ENCODE measurements around the gene SLC7A1.

Gene SLC7A1

GRCh38 chr13:29476046-29476445 is 119.4 kb downstream of the SLC7A1 start:
- Mint-ChIP-seq H3K9me3 (no peaks in the 10 kb centered on the region), H3K4me3 (no peak overlapping the region), H3K4me1 (no peaks in the 10 kb centered on the region), H3K27me3 (ENCODE audit: low read depth, poor library complexity) (peaks cover 8% of the 10 kb centered on the region), H3K36me3 (ENCODE audit: low read depth) (no peaks in the 10 kb centered on the region), H3K27ac (no peak overlapping the region)
- no peak for TF ChIP-seq CTCF (IDR thresholded peaks at IDR 0.05)
- no peak for DNase-seq

- Mint-ChIP-seq H3K9me3 (no peaks in the 10 kb centered on the region), H3K36me3 (ENCODE audit: low read depth) (no peaks in the 10 kb centered on the region), H3K27me3 (ENCODE audit: low read depth, poor library complexity) (peaks cover 11% of the 10 kb centered on the region), H3K27ac (no peak overlapping the region), H3K4me3 (no peak overlapping the region), H3K4me1 (no peaks in the 10 kb centered on the region)
- TF ChIP-seq CTCF (IDR thresholded peaks at IDR 0.05) = no peak
- DNase-seq = no peak
Measured at GRCh38 chr13:29474991-29475390, 120.5 kb downstream of the SLC7A1 start.

- Mint-ChIP-seq H3K9me3 (no peaks in the 10 kb centered on the region), H3K4me3 (no peak overlapping the region), H3K36me3 (ENCODE audit: low read depth) (no peaks in the 10 kb centered on the region), H3K27ac (no peak overlapping the region), H3K4me1 (no peaks in the 10 kb centered on the region), H3K27me3 (ENCODE audit: low read depth, poor library complexity) (peaks cover 11% of the 10 kb centered on the region)
- no peak for TF ChIP-seq CTCF (IDR thresholded peaks at IDR 0.05)
- DNase-seq = no peak
Measured at GRCh38 chr13:29473166-29473565, 122.3 kb downstream of the SLC7A1 start.

GRCh38 chr13:29472332-29472961 is 123.0 kb downstream of the SLC7A1 start:
- Mint-ChIP-seq H3K4me3 (no peak overlapping the region), H3K9me3 (no peaks in the 10 kb centered on the region), H3K36me3 (ENCODE audit: low read depth) (no peaks in the 10 kb centered on the region), H3K27me3 (ENCODE audit: low read depth, poor library complexity) (peaks cover 11% of the 10 kb centered on the region), H3K4me1 (no peaks in the 10 kb centered on the region), H3K27ac (no peak overlapping the region)
- DNase-seq = peak; percentile 71
- peak; percentile 87 for TF ChIP-seq CTCF (IDR thresholded peaks at IDR 0.05)

- DNase-seq = no peak
- no peak for TF ChIP-seq CTCF (IDR thresholded peaks at IDR 0.05)
- Mint-ChIP-seq H3K4me1 (no peaks in the 10 kb centered on the region), H3K36me3 (ENCODE audit: low read depth) (no peaks in the 10 kb centered on the region), H3K27me3 (ENCODE audit: low read depth, poor library complexity) (peaks cover 7% of the 10 kb centered on the region), H3K4me3 (no peak overlapping the region), H3K9me3 (no peaks in the 10 kb centered on the region), H3K27ac (no peak overlapping the region)
Measured at GRCh38 chr13:29471551-29471950, 123.9 kb downstream of the SLC7A1 start.

GRCh38 chr13:29465741-29466293 is 129.7 kb downstream of the SLC7A1 start:
- no peak for DNase-seq
- Mint-ChIP-seq H3K4me1 (no peaks in the 10 kb centered on the region), H3K36me3 (ENCODE audit: low read depth) (no peaks in the 10 kb centered on the region), H3K9me3 (no peaks in the 10 kb centered on the region), H3K4me3 (no peak overlapping the region), H3K27me3 (ENCODE audit: low read depth, poor library complexity) (peaks cover 3% of the 10 kb centered on the region), H3K27ac (no peak overlapping the region)
- no peak for TF ChIP-seq CTCF (IDR thresholded peaks at IDR 0.05)
